ENCODE measurements around the gene DMRTB1. TPM values are rescaled to one million over a fixed set of nuclear protein-coding genes. Genes with fewer than 3 reads are reported as not detected.

Gene DMRTB1
- total RNA-seq, 1 experiment from 2014 or later, result not detected

DNA sequence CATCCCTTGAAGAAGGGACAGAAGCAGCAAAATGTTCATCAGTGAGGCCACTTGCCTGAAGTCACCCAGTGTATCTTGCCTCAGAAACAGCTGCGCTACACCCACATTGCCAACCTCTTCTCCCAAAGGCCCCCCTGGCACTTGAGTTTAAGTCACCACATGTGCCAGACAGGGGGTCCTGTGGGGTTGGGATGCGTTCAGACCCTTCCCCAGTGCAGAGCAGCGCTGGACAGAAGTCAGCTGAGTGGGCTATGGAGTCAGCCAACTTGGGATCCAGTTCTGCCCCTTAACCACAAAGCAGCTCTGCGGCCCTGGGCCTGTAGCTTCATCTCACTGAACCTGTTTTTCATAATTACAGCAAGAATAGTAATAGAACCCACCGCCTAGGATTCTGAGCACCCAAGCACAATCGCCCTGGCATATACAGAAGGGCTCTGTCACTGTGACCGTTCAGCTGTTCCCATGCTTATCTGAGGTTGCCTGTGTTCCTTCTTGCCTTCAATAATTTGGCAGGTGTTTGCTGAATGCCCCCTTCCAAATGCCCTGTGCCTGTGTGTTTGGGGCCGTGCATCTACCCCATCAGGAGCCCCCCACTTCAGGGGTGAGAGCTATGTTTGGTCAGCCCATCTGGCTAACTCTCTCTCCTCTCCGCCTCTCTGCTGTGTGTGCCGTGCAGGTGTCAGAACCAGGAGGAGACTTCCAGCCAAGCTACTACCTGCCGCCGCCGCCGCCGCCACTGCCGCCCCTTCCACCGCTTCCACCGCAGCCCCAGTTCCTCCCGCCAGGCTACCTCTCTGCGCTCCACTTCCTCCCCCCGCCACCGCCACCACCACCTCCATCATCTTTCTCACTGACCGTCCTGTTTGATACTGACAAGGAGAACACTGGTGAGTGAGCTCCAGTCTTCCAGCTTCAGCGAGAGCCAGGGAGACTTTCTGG lies 5.0 kb downstream of the DMRTB1 start:
- no peak for DNase-seq (ENCODE audit: low spot score)

DNA sequence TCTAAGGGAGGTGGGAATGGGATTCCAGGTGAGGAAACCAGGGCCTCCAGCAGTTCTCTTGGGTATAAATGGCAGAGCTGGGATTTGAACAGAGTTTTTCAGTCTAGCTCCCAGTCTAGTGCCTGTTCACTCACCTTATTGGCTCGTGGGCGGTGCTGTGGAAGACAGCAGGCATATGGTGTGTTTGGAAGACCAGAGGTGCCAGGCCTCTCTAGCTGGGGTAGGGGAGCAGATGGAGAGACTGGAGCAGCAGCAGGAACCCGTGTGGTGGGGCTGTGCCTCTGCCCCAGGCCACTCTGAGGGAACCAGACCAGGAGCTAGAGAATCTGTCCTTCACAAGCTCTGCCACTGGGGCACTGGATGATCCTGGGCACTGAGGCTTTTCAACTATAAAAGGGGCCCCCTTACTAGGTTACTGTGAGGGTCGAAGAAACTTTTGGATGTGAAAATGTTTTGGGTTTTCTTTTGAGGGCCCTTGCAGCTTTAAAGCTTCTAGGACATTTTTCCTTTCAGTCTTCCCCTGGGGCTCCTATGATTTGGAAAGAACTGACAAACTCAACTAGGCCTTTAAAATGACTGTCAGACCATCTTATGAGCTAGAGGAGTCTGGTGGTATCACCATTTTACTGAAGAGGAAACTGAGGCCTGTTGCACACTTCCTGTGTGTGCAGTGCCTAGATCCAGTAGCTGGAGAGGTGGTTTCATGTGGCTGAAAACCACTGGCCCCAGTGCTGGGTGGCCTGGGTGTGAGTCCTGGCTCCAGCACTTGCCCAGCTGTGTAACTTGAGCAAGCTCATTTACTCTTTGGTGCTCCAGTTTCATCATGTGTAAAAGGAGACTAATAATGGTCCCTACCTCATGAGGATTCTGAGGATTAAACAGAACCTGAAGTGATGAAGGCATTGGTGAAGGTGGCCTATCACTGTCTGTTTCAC lies 6.1 kb downstream of the DMRTB1 start:
- no peak for DNase-seq (ENCODE audit: low spot score)

DNA sequence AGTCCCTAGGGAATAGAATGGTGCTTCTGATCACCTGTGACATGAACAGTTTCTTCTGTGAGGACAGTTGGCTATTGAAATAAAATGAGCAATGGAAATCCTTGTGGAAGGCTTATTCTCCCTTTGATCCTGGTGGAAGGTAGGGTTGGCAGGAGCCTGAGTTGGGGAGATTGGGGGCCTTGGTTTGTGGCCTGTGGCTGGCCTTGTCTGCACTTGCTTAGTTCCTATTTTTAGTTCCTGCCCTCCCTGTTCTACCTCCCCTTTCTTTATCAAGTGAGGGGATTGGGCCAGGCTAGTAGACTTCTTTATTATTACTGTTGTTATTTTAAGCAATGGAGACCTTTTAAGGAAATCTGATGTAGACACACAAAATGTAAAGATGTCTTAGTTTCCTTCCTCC lies 8.2 kb downstream of the DMRTB1 start:
- no peak for DNase-seq (ENCODE audit: low spot score)

DNA sequence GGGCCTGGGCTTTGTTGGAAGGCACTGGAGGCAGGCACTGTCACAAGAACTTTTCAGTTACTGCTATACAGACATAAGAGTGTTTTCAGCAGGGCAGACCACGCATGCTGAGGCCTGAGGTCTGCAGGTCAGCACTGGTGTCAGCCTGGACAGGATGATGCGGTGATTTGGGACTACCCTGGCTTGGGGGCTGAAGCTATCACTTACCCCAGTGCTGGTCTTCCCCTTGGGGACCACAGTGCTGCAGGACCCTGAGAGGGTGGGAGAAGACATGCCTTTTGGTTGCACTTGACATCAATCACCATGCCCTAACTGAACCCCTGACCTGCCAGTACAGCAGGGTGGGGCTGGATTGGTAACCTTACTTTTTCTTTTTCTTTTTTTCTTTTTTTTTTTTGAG lies 9.2 kb downstream of the DMRTB1 start:
- DNase-seq (ENCODE audit: low spot score), result no peak

DNA sequence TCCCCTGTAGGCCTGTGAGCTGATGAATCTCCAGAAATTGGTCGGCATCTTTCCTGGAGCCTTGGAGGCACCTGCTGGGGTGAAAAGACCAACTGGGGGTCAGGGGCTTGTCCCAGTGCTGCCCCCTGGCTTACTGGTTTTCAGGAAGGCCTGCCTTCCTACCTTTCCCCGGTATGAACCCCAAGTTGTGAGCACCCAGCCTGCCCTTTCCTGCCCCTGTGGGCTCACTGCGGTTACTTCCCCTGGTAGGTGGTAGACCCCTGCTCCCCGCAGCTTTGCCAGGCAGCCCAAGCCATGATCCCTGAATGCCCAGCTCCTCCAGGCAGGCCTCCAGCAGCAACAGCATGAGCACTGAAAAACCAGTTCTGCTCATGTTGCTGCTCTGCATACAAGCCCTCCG lies 10.2 kb downstream of the DMRTB1 start:
- DNase-seq (ENCODE audit: low spot score), result no peak

DNA sequence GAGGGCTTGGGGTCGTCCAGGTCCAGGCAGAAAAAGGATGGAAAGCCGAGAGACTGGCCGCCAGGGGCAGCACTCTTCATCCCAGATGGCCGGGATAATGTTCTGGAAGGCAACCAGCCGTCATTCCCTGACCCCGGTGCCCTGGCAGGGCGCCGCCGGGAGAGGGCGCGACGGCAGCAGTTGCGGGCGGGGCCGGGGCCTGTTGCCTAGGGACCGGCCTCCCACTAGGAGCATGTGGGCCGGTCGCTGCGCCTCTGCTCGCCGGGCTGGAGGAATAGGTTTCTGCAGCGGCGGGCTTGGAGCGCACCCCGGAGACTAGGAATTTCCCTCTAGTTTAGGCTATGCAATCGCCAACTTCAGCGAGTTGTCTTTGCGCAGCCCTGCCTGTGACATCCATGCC lies 11.0 kb downstream of the DMRTB1 start:
- DNase-seq (ENCODE audit: low spot score), result no peak

DNA sequence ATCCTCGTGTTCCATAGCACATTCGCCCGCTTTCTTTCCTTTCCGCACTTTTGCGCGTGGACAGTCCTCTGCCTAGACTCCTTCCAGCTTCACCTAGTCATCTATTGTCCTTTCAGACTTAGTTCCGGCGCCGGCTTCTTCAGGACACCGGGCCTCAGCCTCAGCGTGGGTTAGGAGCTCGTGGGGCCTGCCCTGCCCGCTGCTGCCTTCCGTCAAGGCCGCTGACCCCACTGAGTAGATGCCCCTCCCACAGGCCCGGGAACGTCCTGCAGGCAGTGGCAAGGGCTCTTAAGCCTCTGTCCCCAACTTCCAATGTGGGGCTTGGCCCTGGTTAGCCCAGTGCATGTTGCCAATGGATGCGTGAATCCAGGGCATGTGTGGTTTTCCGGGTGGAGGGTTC lies 11.4 kb downstream of the DMRTB1 start:
- DNase-seq (ENCODE audit: low spot score), result no peak

DNA sequence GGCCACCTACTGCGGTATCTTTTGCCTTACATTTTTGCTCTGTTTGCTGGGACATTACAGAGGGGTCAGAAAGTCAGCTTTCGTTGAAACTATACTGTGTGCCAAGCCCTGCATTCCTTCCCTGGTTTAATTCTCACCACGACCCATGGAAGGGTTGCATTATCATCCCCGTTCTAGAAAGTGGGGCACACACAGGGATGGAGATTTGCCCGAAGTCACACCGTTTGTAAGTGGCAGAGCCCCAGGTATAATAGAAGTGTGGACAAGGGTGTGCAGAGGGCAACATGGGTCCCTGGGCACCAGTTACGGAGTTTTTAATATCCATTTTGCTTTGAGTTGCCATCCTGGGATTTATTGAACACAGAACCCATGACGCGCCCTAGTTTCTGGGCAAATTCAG lies 11.8 kb downstream of the DMRTB1 start:
- no peak for DNase-seq (ENCODE audit: low spot score)

DNA sequence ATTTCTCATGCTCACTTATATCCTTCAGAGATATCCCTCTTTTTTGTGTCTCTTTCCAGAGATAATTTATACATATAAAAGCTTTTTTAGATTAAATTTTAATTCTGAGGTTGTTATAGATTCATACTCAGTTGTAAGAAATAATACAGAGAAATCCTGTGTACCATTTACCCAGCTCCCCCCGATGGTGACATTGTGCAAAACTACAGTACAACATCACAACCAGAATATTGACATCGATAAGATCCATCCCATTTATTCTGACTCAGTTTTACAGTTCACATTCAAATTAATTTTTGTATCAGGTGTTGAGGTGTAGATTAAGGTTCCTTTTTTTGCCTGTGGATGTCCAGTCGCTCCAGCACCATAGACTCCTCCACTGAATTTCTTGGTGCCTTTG lies 14.3 kb downstream of the DMRTB1 start:
- DNase-seq (ENCODE audit: low spot score), result no peak

DNA sequence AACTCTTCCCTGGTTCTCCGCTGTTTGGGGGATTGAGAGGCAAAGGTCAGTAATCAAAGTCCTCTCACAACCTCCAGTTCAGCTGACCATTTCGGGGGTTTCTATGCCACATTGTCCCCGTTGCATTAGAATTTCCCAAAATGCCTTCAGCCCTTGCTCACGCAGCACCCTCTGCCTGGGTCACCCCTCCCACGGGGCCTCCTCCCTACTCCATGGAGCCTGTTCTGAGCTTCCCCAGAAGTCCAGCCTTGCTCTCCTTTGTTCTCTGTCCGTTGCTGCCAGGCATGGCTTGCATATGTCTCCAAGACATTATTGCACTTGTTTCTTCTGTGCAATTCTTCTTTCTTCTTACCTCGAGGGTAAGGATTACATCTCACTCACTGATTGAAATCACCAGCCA lies 16.5 kb downstream of the DMRTB1 start:
- DNase-seq (ENCODE audit: low spot score), result no peak

DNA sequence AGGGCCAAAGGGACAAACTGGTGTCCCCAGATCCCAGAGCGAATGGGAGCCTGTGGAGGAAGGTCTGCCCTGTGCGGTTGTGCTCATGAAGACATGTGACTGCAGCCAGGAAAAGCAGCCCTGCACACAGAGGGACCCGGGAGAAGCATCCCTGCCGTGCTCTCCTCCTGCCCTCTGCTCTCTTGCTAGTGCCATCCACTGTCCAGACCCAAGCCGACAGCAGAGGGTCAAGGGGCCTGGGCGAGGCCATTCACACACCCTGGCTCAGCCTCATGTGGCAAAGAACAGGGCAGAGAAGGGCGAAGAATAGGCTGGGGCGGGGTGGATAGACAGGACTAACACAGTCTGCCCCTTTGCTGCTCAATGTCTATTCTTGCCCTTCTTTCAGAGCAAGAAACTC lies 17.4 kb downstream of the DMRTB1 start:
- DNase-seq (ENCODE audit: low spot score), result no peak

DNA sequence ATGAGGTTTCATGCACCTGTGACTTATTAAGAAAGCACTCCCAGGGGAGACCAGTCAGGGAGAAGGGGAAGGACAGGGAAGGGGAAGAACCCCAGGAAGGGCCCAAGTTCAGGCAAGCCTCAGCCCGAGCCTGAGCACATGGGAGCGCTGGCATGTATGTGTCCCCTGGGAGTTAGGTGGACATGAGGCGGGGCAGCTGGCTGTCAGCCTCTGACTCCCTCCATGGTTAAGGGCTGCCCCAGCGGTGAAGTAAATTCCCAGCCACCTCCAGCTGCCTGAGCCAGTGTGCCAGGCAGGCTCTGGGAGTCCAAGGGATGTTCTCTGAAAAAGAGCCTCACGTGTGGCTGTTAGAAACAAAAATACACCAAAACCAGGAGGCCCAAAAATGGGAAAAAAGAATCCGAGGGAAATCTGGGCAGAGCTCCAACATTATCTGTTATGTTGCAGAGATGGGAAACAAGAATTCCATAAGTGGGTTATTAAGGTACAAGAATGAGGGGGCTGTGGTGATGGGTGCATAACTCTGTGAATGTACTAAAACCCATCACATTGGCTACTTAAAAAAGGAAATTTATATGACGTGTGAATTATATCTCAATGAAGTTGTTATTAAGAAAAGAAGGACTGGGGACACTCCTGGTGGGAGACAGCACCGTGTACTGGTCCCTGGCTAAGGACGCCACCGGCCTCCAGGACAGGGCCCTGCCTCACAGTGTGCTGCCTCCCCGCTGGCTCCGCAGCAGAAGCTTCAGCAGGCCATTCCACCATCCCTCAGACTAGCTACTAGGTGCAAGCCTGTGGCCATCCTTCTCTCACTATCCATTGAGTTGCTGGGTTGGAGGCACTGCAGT lies 18.7 kb downstream of the DMRTB1 start:
- no peak for DNase-seq (ENCODE audit: low spot score)

DNA sequence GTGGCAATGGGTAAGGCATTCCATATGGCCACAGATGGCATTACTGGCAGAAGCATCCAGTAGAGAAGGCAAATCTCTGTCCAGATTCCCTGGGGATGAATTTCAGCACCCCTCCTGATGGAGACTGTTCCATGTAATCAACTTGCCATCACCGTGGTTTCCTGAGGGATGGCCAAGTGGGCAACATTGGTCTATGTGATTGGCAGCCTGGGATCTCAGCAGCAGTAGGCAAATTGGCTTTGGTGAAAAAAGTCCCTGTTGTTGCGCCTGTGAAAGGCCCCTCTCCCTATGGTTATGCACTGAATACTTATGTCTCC lies 19.3 kb downstream of the DMRTB1 start:
- DNase-seq (ENCODE audit: low spot score), result no peak

DNA sequence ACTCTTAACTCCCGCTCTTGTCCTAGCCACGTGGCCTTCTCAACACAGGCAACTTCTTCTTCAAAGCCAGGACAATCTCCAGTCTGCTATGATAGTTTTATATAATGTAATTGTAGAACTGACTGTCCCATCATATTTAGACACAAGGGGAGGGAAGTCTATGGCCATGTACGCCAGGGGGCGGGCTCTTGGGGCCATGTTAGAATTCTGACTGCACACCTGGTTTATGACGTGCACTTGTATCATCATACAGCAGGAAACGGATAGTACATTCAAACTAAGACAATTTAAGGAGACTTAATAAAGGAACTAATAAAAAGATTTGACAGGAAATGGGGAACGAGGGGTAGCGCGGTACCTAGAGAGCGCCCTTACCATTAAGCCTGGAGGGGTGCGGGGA lies 21.5 kb downstream of the DMRTB1 start:
- no peak for DNase-seq (ENCODE audit: low spot score)

DNA sequence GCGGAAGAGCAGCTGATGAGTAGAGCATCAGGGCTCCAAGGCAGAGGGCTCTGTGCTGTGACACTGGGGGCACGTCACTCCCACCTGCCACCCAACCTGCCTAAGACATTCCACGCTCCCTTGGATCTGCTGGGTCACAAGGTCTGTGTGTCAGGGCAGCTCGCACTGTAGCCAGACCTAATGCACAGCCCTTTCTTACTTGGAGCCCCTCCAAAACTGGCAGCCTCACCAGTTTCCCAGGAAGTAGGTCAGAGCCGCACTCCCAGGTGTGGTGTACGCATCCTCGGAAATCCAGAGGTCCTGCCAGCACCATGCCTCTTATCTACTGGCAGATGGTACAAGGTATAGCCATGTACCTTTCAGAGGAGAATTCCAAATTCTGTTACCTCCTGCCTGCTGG lies 22.3 kb downstream of the DMRTB1 start:
- no peak for DNase-seq (ENCODE audit: low spot score)

DNA sequence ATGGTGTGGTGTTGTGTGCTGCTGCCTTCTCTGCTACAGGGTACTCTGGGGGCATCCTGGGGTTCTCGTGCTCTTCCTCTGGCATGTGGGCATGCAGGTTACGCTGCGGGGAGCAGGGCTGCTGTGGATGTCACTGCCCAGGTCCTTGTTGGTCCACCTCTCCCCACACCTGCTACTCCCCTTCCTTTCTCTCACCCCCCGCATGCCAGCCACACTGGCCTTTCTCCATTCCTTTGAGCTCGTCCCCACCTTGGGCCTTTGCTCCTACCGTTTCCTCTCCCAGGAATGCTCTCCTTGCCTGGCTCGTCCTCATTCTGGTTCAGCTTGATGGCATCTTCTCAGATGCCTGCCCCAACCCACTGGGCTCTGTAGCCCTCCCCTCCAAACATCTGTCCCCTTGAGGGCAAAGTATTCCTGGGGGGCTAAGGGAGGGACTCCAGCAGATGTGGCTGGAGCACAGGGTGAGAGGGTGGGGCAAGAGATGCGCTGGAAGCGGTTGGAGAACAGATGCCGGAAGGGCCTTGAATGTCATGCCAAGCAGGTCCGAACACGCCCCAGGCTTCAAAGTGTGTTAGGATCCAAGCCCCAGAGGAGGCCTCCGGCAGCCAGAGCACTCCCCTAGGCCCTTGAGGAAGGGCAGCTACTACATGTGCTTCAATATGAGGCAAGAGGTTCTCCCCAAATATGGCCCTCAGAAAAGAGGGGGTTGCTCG lies 23.4 kb downstream of the DMRTB1 start:
- no peak for DNase-seq (ENCODE audit: low spot score)

DNA sequence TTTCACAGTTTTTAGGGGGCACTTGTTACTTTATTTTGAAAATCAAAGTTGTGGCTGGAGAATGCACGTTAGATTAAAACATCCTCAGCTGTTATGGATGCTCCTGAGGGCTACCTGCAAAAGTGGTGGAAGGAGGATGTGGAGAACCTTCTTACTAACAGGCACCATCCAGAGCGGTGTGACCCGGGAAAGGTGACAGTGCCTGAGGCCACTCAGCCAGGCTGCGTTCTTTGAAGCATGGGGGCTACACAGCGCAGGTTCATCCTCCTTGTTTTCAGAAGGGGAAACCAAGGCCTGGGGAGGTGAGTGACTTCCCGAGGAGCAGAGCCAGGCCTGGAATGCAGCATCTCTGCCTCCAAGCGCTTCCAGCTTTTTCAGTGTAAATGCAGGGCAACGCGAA lies 24.0 kb downstream of the DMRTB1 start:
- DNase-seq (ENCODE audit: low spot score), result no peak

DNA sequence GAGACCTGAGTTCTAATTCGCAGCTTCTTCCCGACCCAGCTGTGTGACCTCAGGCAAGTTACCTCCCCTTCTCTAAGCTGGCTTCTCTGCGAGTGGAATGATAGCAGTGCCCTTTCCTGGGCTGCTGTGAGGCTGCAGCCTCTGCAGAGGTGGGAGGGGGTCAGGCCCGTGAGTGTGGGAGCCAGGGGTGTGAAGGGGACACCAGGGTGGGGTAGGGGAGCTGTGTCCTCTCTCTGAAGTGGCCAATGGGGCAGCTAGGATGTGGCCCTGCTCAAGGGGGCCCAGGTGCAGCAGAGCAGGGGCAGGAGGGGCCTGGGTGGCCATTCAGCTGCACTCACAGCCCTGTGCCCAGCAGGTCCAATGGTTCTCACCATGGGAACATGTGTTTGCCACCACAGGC lies 24.5 kb downstream of the DMRTB1 start:
- no peak for DNase-seq (ENCODE audit: low spot score)

DNA sequence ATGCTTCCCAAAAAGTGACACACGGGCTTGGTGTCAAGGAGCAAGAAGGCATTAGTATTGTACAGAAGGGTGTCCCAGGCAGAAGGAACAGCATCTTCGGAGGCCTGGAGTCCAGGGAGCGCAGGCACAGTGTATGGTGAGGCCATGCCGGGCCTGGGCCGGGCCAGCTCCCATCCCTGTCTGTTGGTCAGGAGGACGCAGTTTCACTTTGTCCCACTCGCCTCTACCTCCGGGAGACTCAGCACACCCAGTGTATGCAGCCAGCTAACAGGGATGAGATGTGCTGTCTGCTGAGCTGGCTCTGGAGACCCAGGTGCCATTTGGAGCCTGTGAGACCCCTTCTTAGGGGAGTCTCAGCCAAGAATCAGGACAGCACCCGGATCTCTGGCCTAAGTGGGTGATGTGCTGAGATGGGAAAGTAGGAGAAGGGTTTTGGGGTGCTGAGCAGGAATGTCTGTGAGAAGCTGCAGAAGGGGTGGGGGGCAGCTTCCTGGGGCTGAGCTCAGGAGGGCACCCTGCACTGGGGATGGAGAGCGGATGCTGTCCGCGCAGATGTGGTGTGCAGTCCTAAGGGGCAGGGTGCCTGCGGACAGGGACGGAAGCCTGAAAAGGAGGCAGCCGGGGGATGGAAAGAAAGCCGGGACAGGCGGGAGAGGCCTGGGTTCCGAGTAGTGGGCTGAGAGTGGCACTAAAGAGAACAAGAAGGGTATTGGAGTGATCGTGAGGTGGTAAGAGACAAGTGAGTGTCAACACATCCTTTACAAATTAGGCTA lies 25.7 kb downstream of the DMRTB1 start:
- DNase-seq (ENCODE audit: low spot score), result no peak

Measured in A172 (cell line).